Measurements from ENCODE around the gene TMIE. TPM values are rescaled to one million over a fixed set of nuclear protein-coding genes. Genes with fewer than 3 reads are reported as not detected.
"Not testable (repeated sequence)": the region's sequence is repeated elsewhere in the genome, so short reads cannot be mapped to it uniquely, and the experiment has no call there.

The TMIE gene
- total RNA-seq, 1 donor, result not detected

GRCh38 chr3:46733026-46733800 is 32.0 kb downstream of the TMIE start:
- H3K4me3 ChIP-seq (ENCODE audit: low read depth, low read length), result no peak overlapping the region
- DNase-seq (ENCODE audit: low read depth), result peak; percentile 3
- TF ChIP-seq CTCF (IDR thresholded peaks at IDR 0.05; ENCODE audit: insufficient read depth, low read depth, low read length), result no peak

- DNase-seq (ENCODE audit: low read depth), result no peak
- TF ChIP-seq CTCF (IDR thresholded peaks at IDR 0.05; ENCODE audit: insufficient read depth, low read depth, low read length), result no peak
These were observed 33.6 kb downstream of the TMIE start for GRCh38 chr3:46734773-46735172.

GRCh38 chr3:46736006-46736872 is 35.0 kb downstream of the TMIE start:
- no peak for TF ChIP-seq CTCF (IDR thresholded peaks at IDR 0.05; ENCODE audit: insufficient read depth, low read depth, low read length)
- DNase-seq (ENCODE audit: low read depth), result no peak
- H3K4me3 ChIP-seq (ENCODE audit: low read depth, low read length), result no peak overlapping the region

More at GRCh38 chr3:46734773-46735172, 33.6 kb downstream of the TMIE start:
- H3K4me3 ChIP-seq (ENCODE audit: low read depth, low read length), result no peak overlapping the region

GRCh38 chr3:46737329-46737731 is 36.1 kb downstream of the TMIE start:
- no peak overlapping the region for H3K4me3 ChIP-seq (ENCODE audit: low read depth, low read length)
- no peak for DNase-seq (ENCODE audit: low read depth)
- TF ChIP-seq CTCF (IDR thresholded peaks at IDR 0.05; ENCODE audit: insufficient read depth, low read depth, low read length), result no peak

- not testable (repeated sequence) for H3K4me3 ChIP-seq (ENCODE audit: low read depth, low read length); DNase-seq (ENCODE audit: low read depth)
These were observed 38.4 kb downstream of the TMIE start for GRCh38 chr3:46739565-46739964.

- no peak overlapping the region for H3K4me3 ChIP-seq (ENCODE audit: low read depth, low read length)
- DNase-seq (ENCODE audit: low read depth), result no peak
- no peak for TF ChIP-seq CTCF (IDR thresholded peaks at IDR 0.05; ENCODE audit: insufficient read depth, low read depth, low read length)
These were observed 41.9 kb downstream of the TMIE start for GRCh38 chr3:46742992-46743585.

- no peak overlapping the region for H3K4me3 ChIP-seq (ENCODE audit: low read depth, low read length)
- TF ChIP-seq CTCF (IDR thresholded peaks at IDR 0.05; ENCODE audit: insufficient read depth, low read depth, low read length), result no peak
These were observed 45.5 kb downstream of the TMIE start for GRCh38 chr3:46746711-46747110.

More at GRCh38 chr3:46746711-46747110, 45.5 kb downstream of the TMIE start:
- DNase-seq (ENCODE audit: low read depth), result no peak

All from fibroblast of villous mesenchyme (primary cell).